CD4-positive, alpha-beta T cell treated with Interferon alpha-2 for 1 hour (primary cell): ENCODE data around the gene PARD6A.

Experiments used
- DNase-seq, 2 donors: peaks; one replicate each; pipeline ENCODE4 v3.0.0-alpha.2; 2020 to 2022

Gene PARD6A

GRCh38 chr16:67660564-67661028, at the start of gene PARD6A:
TSS of gene PARD6A (plus strand) at chr16:67660960. CDS start at chr16:67661039, 79 bp downstream.
- DNase-seq = peak; percentile 97 to 98

- DNase-seq = peak in 1 of 2 donors; percentile 3
Observed at GRCh38 chr16:67613808-67614207, 47.0 kb upstream of the PARD6A start.

GRCh38 chr16:67628216-67628615, 32.5 kb upstream of the PARD6A start:
- no peak for DNase-seq

GRCh38 chr16:67632415-67633172, 28.2 kb upstream of the PARD6A start:
- DNase-seq = no peak

- no peak for DNase-seq
Observed at GRCh38 chr16:67636713-67637112, 24.0 kb upstream of the PARD6A start.

GRCh38 chr16:67637625-67638024, 23.1 kb upstream of the PARD6A start:
- DNase-seq = no peak

- no peak for DNase-seq
Observed at GRCh38 chr16:67641779-67642708, 18.7 kb upstream of the PARD6A start.

GRCh38 chr16:67644038-67644437, 16.7 kb upstream of the PARD6A start:
- no peak for DNase-seq

- peak in 1 of 2 donors; percentile 30 for DNase-seq
Observed at GRCh38 chr16:67645397-67646121, 15.2 kb upstream of the PARD6A start.

GRCh38 chr16:67647111-67647651, 13.6 kb upstream of the PARD6A start:
- no peak for DNase-seq

- DNase-seq = no peak
Observed at GRCh38 chr16:67647681-67648080, 13.1 kb upstream of the PARD6A start.

GRCh38 chr16:67648088-67648763, 12.5 kb upstream of the PARD6A start:
- no peak for DNase-seq

- DNase-seq = no peak
Observed at GRCh38 chr16:67648764-67649407, 11.9 kb upstream of the PARD6A start.

GRCh38 chr16:67649494-67649931, 11.2 kb upstream of the PARD6A start:
- no peak for DNase-seq

GRCh38 chr16:67650023-67650422, 10.7 kb upstream of the PARD6A start:
- DNase-seq = no peak

GRCh38 chr16:67651039-67651438, 9.7 kb upstream of the PARD6A start:
- no peak for DNase-seq

- DNase-seq = no peak
Observed at GRCh38 chr16:67651847-67652246, 8.9 kb upstream of the PARD6A start.

GRCh38 chr16:67652578-67653127, 8.1 kb upstream of the PARD6A start:
- DNase-seq = no peak

GRCh38 chr16:67653128-67653788, 7.5 kb upstream of the PARD6A start:
- no peak for DNase-seq

GRCh38 chr16:67653789-67654402, 6.9 kb upstream of the PARD6A start:
- no peak for DNase-seq
